ENCODE results near the gene CDKN1A. TPM values are rescaled to one million over a fixed set of nuclear protein-coding genes. Genes with fewer than 3 reads are reported as not detected.
A peak's percentile ranks its signal among the peaks of the same experiment; 100 is the strongest.

CDKN1A gene
- polyA plus RNA-seq, 3 donors, result 117 to 1,223 (median 144) TPM

DNA sequence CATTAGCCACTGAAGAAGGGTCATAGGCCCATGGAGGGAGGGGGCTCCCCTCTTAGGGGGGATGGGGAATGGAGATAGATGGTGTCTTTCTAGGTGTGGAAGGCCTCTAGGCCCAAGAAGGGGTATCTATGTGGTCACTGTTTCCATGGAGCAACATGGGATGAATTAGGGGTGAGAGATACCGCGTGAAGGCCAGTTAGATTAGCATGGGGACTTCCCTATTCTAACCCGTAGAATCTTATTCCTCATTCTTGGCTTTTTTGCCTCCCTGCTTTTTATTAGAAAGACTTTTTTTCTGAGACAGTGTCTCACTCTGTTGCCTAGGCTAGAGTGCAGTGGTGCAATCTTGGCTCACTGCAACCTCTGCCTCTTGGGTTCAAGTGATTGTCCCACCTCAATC, 22.3 kb downstream of the CDKN1A start:
- H3K4me2 ChIP-seq (replicated peaks; ENCODE audit: extremely low read depth, low read length, poor library complexity, severe bottlenecking), result peak overlapping the region; percentile 66
- no peaks in the 10 kb centered on the region for H3K9me3 ChIP-seq (replicated peaks in 1 of 2; ENCODE audit: control insufficient read depth in 1 of 2, insufficient read depth in 1 of 2, low read length in 2 of 2)
- no peak overlapping the region for H2AFZ ChIP-seq (ENCODE audit: insufficient read depth, low read depth, low read length, poor library complexity, severe bottlenecking)
- Mint-ChIP-seq H3K4me1 (peaks cover 70% of the 10 kb centered on the region), H3K9me3 (peaks cover 0 to 7% (median 0%) of the 10 kb centered on the region in 7 donors), H3K27ac (peak overlapping the region; percentile 93 to 98 (median 97)), H3K27me3 (ENCODE audit: low read depth in 3 of 3) (peaks cover 0 to 2% (median 0%) of the 10 kb centered on the region in 3 donors), H3K36me3 (peaks cover 25 to 36% of the 10 kb centered on the region in 2 donors), H3K4me3 (peak overlapping the region; percentile 67 to 83)
- WGBS (ENCODE audit: insufficient coverage), result no CpG with 5 or more reads among the region's 3 CpGs
- H3K27me3 ChIP-seq (ENCODE audit: control insufficient read depth in 2 of 2, insufficient read depth in 2 of 2, low read length in 2 of 2), result no peaks in the 10 kb centered on the region
- H3K27ac ChIP-seq (ENCODE audit: low read depth in 1 of 2, low read length in 2 of 2), result peak overlapping the region; percentile 46 to 85
- H3K4me3 ChIP-seq (replicated peaks in 1 of 3; ENCODE audit: low read depth in 2 of 3, low read length in 3 of 3), result peak overlapping the region in 1 of 3 experiments; percentile 53
- peaks cover 4% of the 10 kb centered on the region for H4K20me1 ChIP-seq (ENCODE audit: insufficient read depth, low read length)
- DNase-seq, result peak in 2 of 3 donors; percentile 68 to 78
- intact Hi-C loops (cut with micrococcal nuclease), result no loop called here
- peak overlapping the region; percentile 18 for H3K9ac ChIP-seq (ENCODE audit: insufficient read depth, low read length, poor library complexity, severe bottlenecking)
- TF ChIP-seq, protein P1, sequence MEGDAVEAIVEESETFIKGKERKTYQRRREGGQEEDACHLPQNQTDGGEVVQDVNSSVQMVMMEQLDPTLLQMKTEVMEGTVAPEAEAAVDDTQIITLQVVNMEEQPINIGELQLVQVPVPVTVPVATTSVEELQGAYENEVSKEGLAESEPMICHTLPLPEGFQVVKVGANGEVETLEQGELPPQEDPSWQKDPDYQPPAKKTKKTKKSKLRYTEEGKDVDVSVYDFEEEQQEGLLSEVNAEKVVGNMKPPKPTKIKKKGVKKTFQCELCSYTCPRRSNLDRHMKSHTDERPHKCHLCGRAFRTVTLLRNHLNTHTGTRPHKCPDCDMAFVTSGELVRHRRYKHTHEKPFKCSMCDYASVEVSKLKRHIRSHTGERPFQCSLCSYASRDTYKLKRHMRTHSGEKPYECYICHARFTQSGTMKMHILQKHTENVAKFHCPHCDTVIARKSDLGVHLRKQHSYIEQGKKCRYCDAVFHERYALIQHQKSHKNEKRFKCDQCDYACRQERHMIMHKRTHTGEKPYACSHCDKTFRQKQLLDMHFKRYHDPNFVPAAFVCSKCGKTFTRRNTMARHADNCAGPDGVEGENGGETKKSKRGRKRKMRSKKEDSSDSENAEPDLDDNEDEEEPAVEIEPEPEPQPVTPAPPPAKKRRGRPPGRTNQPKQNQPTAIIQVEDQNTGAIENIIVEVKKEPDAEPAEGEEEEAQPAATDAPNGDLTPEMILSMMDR (IDR thresholded peaks at IDR 0.05), result no peak
- H3K79me2 ChIP-seq (ENCODE audit: insufficient read depth, low read length), result peaks cover 91% of the 10 kb centered on the region
- H3K4me1 ChIP-seq (ENCODE audit: control insufficient read depth in 1 of 2, insufficient read depth in 2 of 2, low read length in 2 of 2), result peaks cover 64 to 66% of the 10 kb centered on the region in 2 donors
- H3K36me3 ChIP-seq (replicated peaks in 1 of 2; ENCODE audit: control insufficient read depth in 1 of 2, insufficient read depth in 2 of 2, low read length in 2 of 2), result peaks cover 7 to 29% of the 10 kb centered on the region in 2 donors

DNA sequence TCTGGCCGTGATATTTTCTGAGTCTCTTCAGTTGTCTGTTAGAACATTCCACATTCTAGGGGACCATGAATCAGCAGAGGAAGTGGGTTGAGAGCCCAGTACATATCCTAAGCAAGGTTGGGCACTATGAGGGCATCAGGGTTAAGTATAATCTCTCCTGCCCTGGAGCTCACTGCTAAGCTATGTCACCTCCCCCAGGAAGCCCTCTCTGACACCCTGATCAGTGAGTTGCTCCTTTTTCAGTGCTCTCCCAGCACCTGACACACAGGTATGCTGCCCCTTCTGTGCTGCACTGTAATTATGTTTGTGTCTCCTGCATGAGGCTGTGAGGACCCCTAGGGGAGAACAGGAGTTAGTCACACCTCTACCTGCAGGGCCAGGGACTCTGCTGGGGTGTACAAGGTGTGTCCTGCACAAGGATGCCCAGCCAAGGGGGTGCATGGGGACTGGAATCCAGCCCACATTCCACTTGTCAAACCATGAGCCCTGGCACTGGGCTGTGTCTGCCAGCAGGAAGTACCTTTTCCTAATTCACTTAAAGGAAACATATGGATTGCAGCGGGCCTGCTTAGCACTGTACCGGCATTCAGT, 23.0 kb downstream of the CDKN1A start:
- peaks cover 0 to 7% (median 0%) of the 10 kb centered on the region in 7 donors for H3K9me3 Mint-ChIP-seq
- H3K27me3 ChIP-seq (ENCODE audit: control insufficient read depth in 2 of 2, insufficient read depth in 2 of 2, low read length in 2 of 2), result no peaks in the 10 kb centered on the region
- peak in 2 of 3 donors; percentile 59 to 64 for DNase-seq
- no peaks in the 10 kb centered on the region for H3K9me3 ChIP-seq (replicated peaks in 1 of 2; ENCODE audit: control insufficient read depth in 1 of 2, insufficient read depth in 1 of 2, low read length in 2 of 2)
- peaks cover 98% of the 10 kb centered on the region for H3K79me2 ChIP-seq (ENCODE audit: insufficient read depth, low read length)
- H3K36me3 ChIP-seq (replicated peaks in 1 of 2; ENCODE audit: control insufficient read depth in 1 of 2, insufficient read depth in 2 of 2, low read length in 2 of 2), result peaks cover 13 to 36% of the 10 kb centered on the region in 2 donors
- H3K9ac ChIP-seq (ENCODE audit: insufficient read depth, low read length, poor library complexity, severe bottlenecking), result peak overlapping the region; percentile 18
- H3K4me1 Mint-ChIP-seq, result peaks cover 64% of the 10 kb centered on the region
- peaks cover 29 to 42% of the 10 kb centered on the region in 2 donors for H3K36me3 Mint-ChIP-seq
- peak overlapping the region; percentile 93 to 98 (median 97) for H3K27ac Mint-ChIP-seq
- intact Hi-C loops (cut with micrococcal nuclease), result no loop called here
- H3K27ac ChIP-seq (ENCODE audit: low read depth in 1 of 2, low read length in 2 of 2), result peak overlapping the region; percentile 46 to 85
- 35% methylated on average over 2 of the region's 3 CpGs for WGBS (ENCODE audit: insufficient coverage)
- H3K4me3 ChIP-seq (replicated peaks in 1 of 3; ENCODE audit: low read depth in 2 of 3, low read length in 3 of 3), result peak overlapping the region in 2 of 3 experiments; percentile 1 to 53
- peaks cover 0 to 2% (median 0%) of the 10 kb centered on the region in 3 donors for H3K27me3 Mint-ChIP-seq (ENCODE audit: low read depth in 3 of 3)
- H3K4me2 ChIP-seq (replicated peaks; ENCODE audit: extremely low read depth, low read length, poor library complexity, severe bottlenecking), result peak overlapping the region; percentile 66
- peaks cover 61 to 62% of the 10 kb centered on the region in 2 donors for H3K4me1 ChIP-seq (ENCODE audit: control insufficient read depth in 1 of 2, insufficient read depth in 2 of 2, low read length in 2 of 2)
- H4K20me1 ChIP-seq (ENCODE audit: insufficient read depth, low read length), result peaks cover 4% of the 10 kb centered on the region
- H2AFZ ChIP-seq (ENCODE audit: insufficient read depth, low read depth, low read length, poor library complexity, severe bottlenecking), result no peak overlapping the region
- TF ChIP-seq, protein P1 (IDR thresholded peaks at IDR 0.05), result no peak
- H3K4me3 Mint-ChIP-seq, result peak overlapping the region; percentile 67 to 83

Measured in CD14-positive monocyte (primary cell).